Left lobe of liver (tissue), 2 donors: ENCODE measurements around the gene ERP27. TPM values are rescaled to one million over a fixed set of nuclear protein-coding genes. Genes with fewer than 3 reads are reported as not detected.

Experiments used
- ATAC-seq: fragments of 200-7000 bp; cut with Tn5 transposase; one replicate; pipeline ENCODE4 v1.9.1; 2020; ENCODE audit warnings: mild to moderate bottlenecking, moderate library complexity
- DNase-seq: peaks from one replicate; pipeline ENCODE4 v3.0.0-alpha.2; 2020; ENCODE audit warnings: low spot score
- total RNA-seq: library from RNA; stranded (reverse); gene quantifications from one replicate; pipeline ENCODE4 v1.2.1, GENCODE V29; 2021
- donor health status: DM: no; HTN: no; CAD: no; lungs with moderate emphysema.
- donor health status: DM: no; HTN: yes; CAD: no.

The ERP27 gene
- total RNA-seq, 1 donor from 2014 or later, result 0.30 TPM

- no peak for DNase-seq
- no peak for ATAC-seq
These were observed 63.5 kb downstream of the ERP27 start for GRCh38 chr12:14874882-14875281.

GRCh38 chr12:14873440-14874185, 64.7 kb downstream of the ERP27 start:
- DNase-seq (no peak), ATAC-seq (no peak)

GRCh38 chr12:14871886-14872285, 66.5 kb downstream of the ERP27 start:
- no peak for DNase-seq

GRCh38 chr12:14871247-14871646, 67.1 kb downstream of the ERP27 start:
- ATAC-seq, result no peak
- no peak for DNase-seq

More at GRCh38 chr12:14871886-14872285, 66.5 kb downstream of the ERP27 start:
- no peak for ATAC-seq

GRCh38 chr12:14868916-14869506, 69.3 kb downstream of the ERP27 start:
- DNase-seq (no peak), ATAC-seq (no peak)

Other genes with a start within 250 kb of the ERP27 start
- not detected for gene GUCY2C, start 241.9 kb downstream of the ERP27 start, total RNA-seq
- gene WBP11, start 135.1 kb downstream of the ERP27 start, total RNA-seq, result 15.9 TPM
- gene C12orf60, start 134.9 kb downstream of the ERP27 start, total RNA-seq, result 0.33 TPM
- gene SMCO3, start 124.4 kb downstream of the ERP27 start, total RNA-seq, result 0.53 TPM
- gene ART4, start 95.0 kb downstream of the ERP27 start, total RNA-seq, result 27.5 TPM
- gene MGP, start 52.7 kb downstream of the ERP27 start, total RNA-seq, result 5.5 TPM
- gene ARHGDIB, start 23.1 kb upstream of the ERP27 start, total RNA-seq, result 22.3 TPM
- gene PDE6H, start 34.5 kb upstream of the ERP27 start, total RNA-seq, result not detected